PFSK-1 (cell line): ENCODE results near the gene STX5.

Experiments used
- FOXP2 ChIP-seq: optimal IDR thresholded peaks from 2 replicates; pipeline ENCODE3; 2011; ENCODE audit warnings: borderline replicate concordance, control low read depth, inconsistent platforms; ENCODE audit not compliant: insufficient read depth; ENCODE audit errors: extremely low read length, extremely low read depth
- POLR2AphosphoS5 ChIP-seq: IDR thresholded peaks from 2 replicates; pipeline ENCODE4 v1.6.1; 2012; ENCODE audit warnings: low read depth, mild to moderate bottlenecking, control low read depth, low read length, moderate library complexity
- REST ChIP-seq, 2 experiments: IDR thresholded peaks; 2 replicates each; pipeline versions ENCODE4 v1.6.1 to v1.8.0; 2011 to 2012; ENCODE audit warnings: low read depth in 2 of 2, low read length in 2 of 2, control low read depth in 1 of 2, inconsistent platforms in 1 of 2, mild to moderate bottlenecking in 1 of 2, moderate library complexity in 1 of 2; ENCODE audit not compliant: insufficient read depth in 1 of 2
- SIN3A ChIP-seq: IDR thresholded peaks from 2 replicates; pipeline ENCODE4 v1.6.1; 2012; ENCODE audit warnings: mild to moderate bottlenecking, low read length, moderate library complexity, borderline replicate concordance; ENCODE audit not compliant: insufficient read depth
- TAF1 ChIP-seq: IDR thresholded peaks from 2 replicates; pipeline ENCODE4 v1.6.1; 2012; ENCODE audit warnings: low read length, control low read depth, borderline replicate concordance; ENCODE audit not compliant: insufficient read depth

The STX5 gene

DNA sequence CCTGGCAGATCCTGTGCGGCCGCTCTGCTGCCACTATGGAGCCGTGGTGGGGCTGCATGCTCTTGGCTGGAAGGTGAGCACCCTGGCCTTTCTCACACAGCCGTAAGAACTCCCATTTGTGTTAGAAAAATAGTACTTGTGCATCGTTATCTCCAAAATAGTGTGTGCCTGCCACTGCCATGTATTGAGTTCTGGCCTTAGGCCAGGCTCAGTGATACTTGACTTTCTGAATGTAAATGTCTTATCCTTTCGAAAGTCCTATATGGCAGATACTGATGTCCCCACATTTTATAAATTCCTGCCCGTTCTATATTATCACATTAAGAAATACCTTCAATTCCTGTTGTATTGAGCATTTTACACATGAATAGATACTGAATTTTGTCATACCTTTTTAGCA, 49.1 kb downstream of the STX5 start:
- TF ChIP-seq REST (IDR thresholded peaks at IDR 0.05; ENCODE audit: insufficient read depth in 1 of 2, low read depth in 2 of 2, low read length in 2 of 2) (no peak), POLR2AphosphoS5 (no peak), SIN3A (no peak), FOXP2 (no peak), TAF1 (no peak)

GRCh38 chr11:62778441-62778840, 53.4 kb downstream of the STX5 start:
- TF ChIP-seq REST (IDR thresholded peaks at IDR 0.05; ENCODE audit: insufficient read depth in 1 of 2, low read depth in 2 of 2, low read length in 2 of 2) (no peak), POLR2AphosphoS5 (no peak), TAF1 (no peak), SIN3A (no peak), FOXP2 (no peak)

- no peak for TF ChIP-seq SIN3A
- no peak for TF ChIP-seq TAF1
- no peak for TF ChIP-seq POLR2AphosphoS5
- no peak for TF ChIP-seq REST (IDR thresholded peaks at IDR 0.05; ENCODE audit: insufficient read depth in 1 of 2, low read depth in 2 of 2, low read length in 2 of 2)
- TF ChIP-seq FOXP2, result no peak
Measured at GRCh38 chr11:62777389-62777788, 54.5 kb downstream of the STX5 start.

DNA sequence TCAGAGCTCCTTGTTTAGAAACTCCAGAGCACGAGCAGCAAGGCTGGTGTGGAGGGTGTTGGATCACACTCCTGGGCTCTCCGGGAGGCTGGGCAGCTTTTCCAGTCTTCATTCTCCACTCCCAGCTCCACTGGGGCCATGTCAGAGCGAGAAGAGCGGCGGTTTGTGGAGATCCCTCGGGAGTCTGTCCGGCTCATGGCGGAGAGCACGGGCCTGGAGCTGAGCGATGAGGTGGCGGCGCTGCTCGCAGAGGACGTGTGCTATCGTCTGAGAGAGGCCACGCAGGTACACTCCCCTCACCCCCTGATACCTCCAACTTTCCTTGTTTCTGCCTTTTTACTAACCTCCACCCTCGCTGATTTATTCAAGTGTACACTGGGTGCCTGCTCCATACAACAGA, 56.2 kb downstream of the STX5 start:
- TF ChIP-seq FOXP2, result no peak
- no peak for TF ChIP-seq REST (IDR thresholded peaks at IDR 0.05; ENCODE audit: insufficient read depth in 1 of 2, low read depth in 2 of 2, low read length in 2 of 2)
- TF ChIP-seq TAF1, result no peak
- TF ChIP-seq POLR2AphosphoS5, result no peak
- no peak for TF ChIP-seq SIN3A

DNA sequence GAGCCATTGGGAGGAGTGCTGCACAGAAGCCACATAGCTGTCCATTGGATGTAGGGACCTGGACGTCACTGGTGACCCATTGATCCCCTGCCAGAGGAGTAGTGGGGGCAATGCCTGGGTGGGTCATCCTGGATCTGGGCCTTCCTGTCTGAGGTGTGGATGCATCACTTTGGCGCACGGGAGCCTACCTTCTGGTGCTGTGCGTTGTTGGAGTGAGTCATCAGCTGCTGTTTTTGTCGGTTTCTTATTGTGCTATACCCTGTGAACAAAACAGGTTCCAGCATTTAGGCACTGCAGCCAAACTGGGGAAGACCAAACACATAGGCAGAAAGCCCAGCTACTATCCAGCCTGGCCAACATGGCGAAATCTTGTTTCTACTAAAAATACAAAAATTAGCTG, 57.4 kb downstream of the STX5 start:
- no peak for TF ChIP-seq POLR2AphosphoS5
- TF ChIP-seq TAF1, result no peak
- no peak for TF ChIP-seq SIN3A
- TF ChIP-seq REST (IDR thresholded peaks at IDR 0.05; ENCODE audit: insufficient read depth in 1 of 2, low read depth in 2 of 2, low read length in 2 of 2), result no peak
- TF ChIP-seq FOXP2, result no peak
